MM.1S (cell line): ENCODE results near the gene NUP210.
A peak's percentile ranks its signal among the peaks of the same experiment; 100 is the strongest.

Experiments used
- DNase-seq: peaks from one replicate; pipeline ENCODE4 v3.0.0-alpha.2; 2015
- H2AFZ ChIP-seq: fragments of 300-600 bp; sonication (generic); 2 replicates; pipeline ENCODE4 v1.6.0; 2016; ENCODE audit warnings: antibody characterized with exemption, low read length
- H3F3A ChIP-seq: fragments of 300-600 bp; sonication (generic); 2 replicates; pipeline ENCODE4 v1.6.1; 2016; ENCODE audit warnings: mild to moderate bottlenecking, antibody characterized with exemption, low read length, moderate library complexity, mixed read lengths; ENCODE audit not compliant: insufficient read depth
- H3K27ac ChIP-seq: fragments of 300-600 bp; sonication (generic); 2 replicates; pipeline ENCODE4 v1.5.1; 2016; ENCODE audit warnings: mild to moderate bottlenecking, low read length
- H3K27me3 ChIP-seq: fragments of 300-600 bp; sonication (generic); replicated peaks from 2 replicates; pipeline ENCODE4 v1.6.0; 2016; ENCODE audit warnings: low read length; ENCODE audit not compliant: insufficient read depth
- H3K36me3 ChIP-seq: fragments of 300-600 bp; sonication (generic); replicated peaks from 2 replicates; pipeline ENCODE4 v1.6.1; 2016; ENCODE audit warnings: mild to moderate bottlenecking, low read length, mixed read lengths; ENCODE audit not compliant: insufficient read depth
- H3K4me1 ChIP-seq: fragments of 300-600 bp; sonication (generic); 2 replicates; pipeline ENCODE4 v1.6.1; 2016; ENCODE audit warnings: low read length, mixed read lengths
- H3K4me2 ChIP-seq: fragments of 300-600 bp; sonication (generic); 2 replicates; pipeline ENCODE4 v1.6.0; 2016; ENCODE audit warnings: low read depth, low read length
- H3K4me3 ChIP-seq: fragments of 300-600 bp; sonication (generic); 2 replicates; pipeline ENCODE4 v1.5.1; 2016; ENCODE audit warnings: low read length, mixed read lengths
- H3K79me2 ChIP-seq: fragments of 300-600 bp; sonication (generic); 2 replicates; pipeline ENCODE4 v1.6.1; 2016; ENCODE audit warnings: mixed run types, low read length, mixed read lengths
- H3K9ac ChIP-seq: fragments of 300-600 bp; sonication (generic); 2 replicates; pipeline ENCODE4 v1.6.1; 2016; ENCODE audit warnings: low read length, mixed read lengths
- H3K9me2 ChIP-seq: fragments of 300-600 bp; sonication (generic); replicated peaks from 2 replicates; pipeline ENCODE4 v1.6.1; 2016; ENCODE audit warnings: mild to moderate bottlenecking, low read length, mixed read lengths; ENCODE audit not compliant: insufficient read depth
- H3K9me3 ChIP-seq: fragments of 300-600 bp; sonication (generic); replicated peaks from 2 replicates; pipeline ENCODE4 v1.6.1; 2016; ENCODE audit warnings: mild to moderate bottlenecking, low read length, mixed read lengths; ENCODE audit not compliant: insufficient read depth
- H4K20me1 ChIP-seq: fragments of 300-600 bp; sonication (generic); 2 replicates; pipeline ENCODE4 v1.6.1; 2016; ENCODE audit warnings: mild to moderate bottlenecking, low read length, moderate library complexity, mixed read lengths; ENCODE audit not compliant: insufficient read depth
- CTCF ChIP-seq: fragments of 300-600 bp; sonication (generic); IDR thresholded peaks from 2 replicates; pipeline ENCODE4 v1.5.1; 2016; ENCODE audit warnings: antibody characterized with exemption, low read length, mixed read lengths
- EZH2 ChIP-seq: fragments of 300-600 bp; sonication (generic); optimal IDR thresholded peaks from 2 replicates; pipeline ENCODE3; 2017; ENCODE audit warnings: low read depth, mild to moderate bottlenecking, antibody characterized with exemption, low read length, mixed read lengths
- EZH2phosphoT487 ChIP-seq: fragments of 300-600 bp; sonication (generic); IDR thresholded peaks from 2 replicates; pipeline ENCODE4 v1.6.1; 2018; ENCODE audit warnings: antibody characterized with exemption, low read length

The NUP210 gene

DNA sequence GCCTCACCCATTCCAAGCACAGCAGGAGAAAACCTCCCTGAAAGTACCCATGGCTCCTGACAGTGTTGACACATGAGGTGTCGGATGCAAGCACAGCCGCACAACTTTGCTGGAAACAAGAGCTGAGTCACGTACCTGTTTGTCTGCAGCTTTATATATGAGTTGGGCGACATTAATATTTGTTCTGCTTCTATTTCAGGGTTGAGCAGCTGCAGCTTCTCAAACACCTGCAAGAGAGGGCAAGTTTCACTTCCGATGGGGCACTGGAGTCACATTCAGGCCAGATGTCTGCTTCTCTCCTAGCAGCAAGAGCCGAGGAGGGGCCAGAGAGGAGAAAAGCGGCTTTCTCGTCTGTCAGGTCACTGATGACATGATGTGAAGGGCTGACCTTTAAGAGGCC, 88.0 kb downstream of the NUP210 start:
- peaks cover 86% of the 10 kb centered on the region for H3K4me1 ChIP-seq
- no peak overlapping the region for H2AFZ ChIP-seq
- H3K79me2 ChIP-seq = peaks cover 45% of the 10 kb centered on the region
- H3K4me2 ChIP-seq = peak overlapping the region; percentile 76
- H3K36me3 ChIP-seq = peaks cover 9% of the 10 kb centered on the region; the same call in 1 of the 2 replicates
- peaks cover 53% of the 10 kb centered on the region for H3F3A ChIP-seq
- H3K27ac ChIP-seq = peak overlapping the region; percentile 97
- peak; percentile 99 for DNase-seq
- no peak overlapping the region for H3K4me3 ChIP-seq
- H4K20me1 ChIP-seq = no peaks in the 10 kb centered on the region
- no peaks in the 10 kb centered on the region for H3K27me3 ChIP-seq
- no peaks in the 10 kb centered on the region for H3K9me2 ChIP-seq
- H3K9ac ChIP-seq = peak overlapping the region; percentile 69
- TF ChIP-seq EZH2phosphoT487 (no peak), CTCF (no peak), EZH2 (no peak)
- no peaks in the 10 kb centered on the region for H3K9me3 ChIP-seq

DNA sequence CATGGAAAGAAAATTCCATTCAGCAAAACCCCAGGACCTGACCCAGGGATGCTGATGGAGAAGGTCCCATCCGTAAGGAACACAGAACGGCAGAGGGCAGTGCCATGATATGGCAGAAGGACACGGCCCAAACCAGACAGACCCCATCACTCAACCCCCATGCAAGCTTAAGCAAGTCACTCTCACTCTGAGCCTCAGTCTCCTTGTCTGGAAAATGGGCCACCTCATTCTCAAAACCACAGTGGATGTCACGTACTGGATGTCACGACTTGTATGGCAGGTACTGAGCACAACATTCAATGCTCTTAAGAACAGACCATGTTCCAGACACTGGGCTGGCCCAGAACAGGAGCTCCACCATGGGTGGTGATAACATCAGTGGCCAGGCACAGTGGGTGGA, 90.4 kb downstream of the NUP210 start:
- Histone ChIP-seq H3K9me3 (no peaks in the 10 kb centered on the region), H2AFZ (no peak overlapping the region), H3K36me3 (peaks cover 13% of the 10 kb centered on the region), H3K4me1 (peaks cover 62% of the 10 kb centered on the region), H3F3A (peaks cover 44% of the 10 kb centered on the region), H3K4me3 (no peak overlapping the region), H3K9ac (no peak overlapping the region), H3K27me3 (no peaks in the 10 kb centered on the region), H3K9me2 (no peaks in the 10 kb centered on the region), H3K79me2 (peaks cover 48% of the 10 kb centered on the region), H3K27ac (no peak overlapping the region), H3K4me2 (no peak overlapping the region), H4K20me1 (no peaks in the 10 kb centered on the region)
- no peak for DNase-seq
- TF ChIP-seq CTCF (no peak), EZH2 (no peak), EZH2phosphoT487 (no peak)

DNA sequence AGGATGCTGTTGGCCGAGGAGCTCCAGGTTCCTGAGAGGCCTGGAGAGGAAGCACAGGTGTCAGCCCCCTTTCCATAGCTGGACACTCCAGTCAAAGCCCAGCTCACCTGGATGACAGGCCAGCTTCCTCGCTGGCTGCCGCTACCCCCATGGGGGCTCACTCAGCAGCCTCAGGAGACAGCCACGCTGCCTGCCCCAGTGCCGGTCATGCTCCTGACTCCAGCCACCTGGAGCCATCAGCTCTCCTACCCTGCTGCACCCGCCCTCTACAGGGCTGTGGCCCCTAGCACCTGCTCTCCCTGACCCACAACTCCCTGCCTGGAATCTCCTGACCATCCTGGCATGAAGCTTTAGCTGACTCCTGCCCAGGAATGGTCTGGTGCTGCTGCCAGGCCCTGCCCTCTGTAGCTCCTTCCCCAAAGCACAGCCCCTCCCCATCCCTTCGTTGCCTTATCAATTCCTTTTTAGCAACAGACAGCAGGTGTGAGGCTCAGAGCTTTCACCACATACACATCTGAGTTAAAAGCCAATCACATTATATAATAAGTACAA, 94.2 kb downstream of the NUP210 start:
- peaks cover 13% of the 10 kb centered on the region for H3K36me3 ChIP-seq
- no peak overlapping the region for H2AFZ ChIP-seq
- TF ChIP-seq EZH2phosphoT487 (no peak), CTCF (no peak), EZH2 (no peak)
- H3K27ac ChIP-seq = no peak overlapping the region
- no peaks in the 10 kb centered on the region for H3K9me2 ChIP-seq
- H3K27me3 ChIP-seq = no peaks in the 10 kb centered on the region
- peaks cover 7% of the 10 kb centered on the region for H3F3A ChIP-seq
- no peak overlapping the region for H3K4me2 ChIP-seq
- DNase-seq = no peak
- no peaks in the 10 kb centered on the region for H3K9me3 ChIP-seq
- peaks cover 42% of the 10 kb centered on the region for H3K79me2 ChIP-seq
- peaks cover 27% of the 10 kb centered on the region for H3K4me1 ChIP-seq
- no peak overlapping the region for H3K9ac ChIP-seq
- H3K4me3 ChIP-seq = no peak overlapping the region
- H4K20me1 ChIP-seq = no peaks in the 10 kb centered on the region
